ENCODE measurements around the gene TEDC1. TPM values are rescaled to one million over a fixed set of nuclear protein-coding genes. Genes with fewer than 3 reads are reported as not detected.

Gene TEDC1
- total and polyA plus RNA-seq, 7 donors: 0.95 to 5.2 (median 1.9) TPM

GRCh38 chr14:105495101-105495989, 4.3 kb downstream of the TEDC1 start:
- no peak overlapping the region for H3K4me3 ChIP-seq
- no peak overlapping the region for H3K27ac ChIP-seq
- H3K4me1 ChIP-seq: peaks cover 15% of the 10 kb centered on the region
- no peak for TF ChIP-seq CTCF (IDR thresholded peaks at IDR 0.05)
- 33 to 37% (median 36%) methylated on average over 16 to 18 of the region's 18 CpGs for WGBS, 3 donors
- no peaks in the 10 kb centered on the region for H3K9me3 ChIP-seq
- peak in 1 of 4 donors; percentile 17 for ATAC-seq
- no peaks in the 10 kb centered on the region for H3K27me3 ChIP-seq (ENCODE audit: insufficient read depth in 3 of 3, low read length in 2 of 3)
- peak; percentile 38 to 80 for DNase-seq
- intact Hi-C loops (cut with DNase I): loop anchor here in 1 of 2 donors (10.0 kb wide), 1 partner anchor 811 kb away; the partner anchor contains the start of gene INF2
- no peaks in the 10 kb centered on the region for H3K36me3 ChIP-seq (ENCODE audit: insufficient read depth in 1 of 2, low read depth in 1 of 2)

GRCh38 chr14:105495990-105496830, 5.2 kb downstream of the TEDC1 start:
- Histone ChIP-seq H3K9me3 (no peaks in the 10 kb centered on the region), H3K27me3 (ENCODE audit: insufficient read depth in 3 of 3, low read length in 2 of 3) (no peaks in the 10 kb centered on the region), H3K36me3 (ENCODE audit: insufficient read depth in 1 of 2, low read depth in 1 of 2) (no peaks in the 10 kb centered on the region), H3K27ac (no peak overlapping the region), H3K4me1 (peaks cover 15% of the 10 kb centered on the region), H3K4me3 (no peak overlapping the region)
- no peak for TF ChIP-seq CTCF (IDR thresholded peaks at IDR 0.05)
- DNase-seq (peak in 1 of 2 donors; percentile 50), ATAC-seq (no peak)
- WGBS, 3 donors: 64 to 82% (median 68%) methylated on average over 16 to 18 of the region's 18 CpGs
- intact Hi-C loops (cut with DNase I): loop anchor here in 1 of 2 donors (10.0 kb wide), 1 partner anchor 811 kb away; the partner anchor contains the start of gene INF2

- no peaks in the 10 kb centered on the region for H3K9me3 ChIP-seq
- H3K27ac ChIP-seq: no peak overlapping the region
- H3K4me1 ChIP-seq: peaks cover 13% of the 10 kb centered on the region
- no peak for TF ChIP-seq CTCF (IDR thresholded peaks at IDR 0.05)
- no peak for ATAC-seq
- no peaks in the 10 kb centered on the region for H3K36me3 ChIP-seq (ENCODE audit: insufficient read depth in 1 of 2, low read depth in 1 of 2)
- intact Hi-C loops (cut with DNase I): loop anchor here in 1 of 2 donors (10.0 kb wide), 1 partner anchor 812 kb away; the partner anchor contains the start of gene INF2
- DNase-seq: peak in 1 of 2 donors; percentile 56
- no peaks in the 10 kb centered on the region for H3K27me3 ChIP-seq (ENCODE audit: insufficient read depth in 3 of 3, low read length in 2 of 3)
- 79 to 86% (median 85%) methylated on average over 31 to 32 of the region's 32 CpGs for WGBS, 3 donors
- no peak overlapping the region for H3K4me3 ChIP-seq
Measured at GRCh38 chr14:105496831-105497591, 6.0 kb downstream of the TEDC1 start.

GRCh38 chr14:105497671-105498429, 6.8 kb downstream of the TEDC1 start:
- DNase-seq: peak; percentile 15 to 52
- Histone ChIP-seq H3K4me1 (peaks cover 13% of the 10 kb centered on the region), H3K4me3 (no peak overlapping the region), H3K36me3 (ENCODE audit: insufficient read depth in 1 of 2, low read depth in 1 of 2) (no peaks in the 10 kb centered on the region), H3K27me3 (ENCODE audit: insufficient read depth in 3 of 3, low read length in 2 of 3) (no peaks in the 10 kb centered on the region), H3K27ac (no peak overlapping the region), H3K9me3 (no peaks in the 10 kb centered on the region)
- TF ChIP-seq CTCF (IDR thresholded peaks at IDR 0.05): no peak
- intact Hi-C loops (cut with DNase I): loop anchor here in 1 of 2 donors (10.0 kb wide), 1 partner anchor 813 kb away; the partner anchor contains the start of gene INF2
- 92 to 94% (median 92%) methylated on average over 30 to 31 of the region's 31 CpGs for WGBS, 3 donors
- no peak for ATAC-seq
